Spleen (tissue), 7 donors: Measurements from ENCODE around the gene SYDE1.

Source experiments
- POLR2A ChIP-seq, 3 donors: fragments of 450-650 bp; IDR thresholded peaks; one replicate each; pipeline ENCODE4 v1.5.1; 2017; ENCODE audit warnings: antibody characterized with exemption in 3 of 3, mild to moderate bottlenecking in 1 of 3
- POLR2AphosphoS5 ChIP-seq, 3 donors: sonication (generic); formaldehyde crosslinking; IDR thresholded peaks; one replicate each; pipeline ENCODE4 v1.5.1; 2017; ENCODE audit warnings: antibody characterized with exemption in 3 of 3
- TF ChIP-seq, protein P1 (sequence below), 11 experiments: fragments of 200-600 bp in 7 of 11; fragments of 450-650 bp in 4 of 11; sonication (generic) in 4 of 11; IDR thresholded peaks in 8 of 11; conservative IDR thresholded peaks in 3 of 11; 1 replicate in 7 of 11; 2 replicates in 4 of 11; pipeline versions ENCODE4 v1.4.0 to v1.8.0; 2016 to 2021; ENCODE audit warnings: antibody characterized with exemption in 11 of 11, inconsistent platforms in 4 of 11, mild to moderate bottlenecking in 1 of 11
- donor health status: DM: no; HTN: no; CAD: no; lungs with moderate emphysema.
- donor health status: DM: no; HTN: no; CAD: no.
- donor health status: DM: no; HTN: no; CAD: no.

DNA sequence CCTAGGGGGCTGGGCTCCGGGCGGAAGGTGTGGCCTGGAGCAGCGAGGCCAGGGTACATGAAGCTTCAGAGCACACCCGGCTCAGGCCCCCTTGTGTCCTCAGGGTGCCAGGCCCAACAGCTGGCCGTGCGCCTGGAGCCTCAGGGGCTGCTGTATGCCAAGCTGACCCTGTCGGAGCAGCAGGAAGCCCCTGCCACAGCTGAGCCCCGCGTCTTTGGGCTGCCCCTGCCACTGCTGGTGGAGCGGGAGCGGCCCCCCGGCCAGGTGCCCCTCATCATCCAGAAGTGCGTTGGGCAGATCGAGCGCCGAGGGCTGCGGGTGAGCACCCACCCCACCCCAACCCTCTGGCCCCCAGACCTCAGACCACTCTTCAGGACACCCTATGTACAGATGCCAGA, 3.2 kb downstream of the SYDE1 start:
- TF ChIP-seq, protein P1, sequence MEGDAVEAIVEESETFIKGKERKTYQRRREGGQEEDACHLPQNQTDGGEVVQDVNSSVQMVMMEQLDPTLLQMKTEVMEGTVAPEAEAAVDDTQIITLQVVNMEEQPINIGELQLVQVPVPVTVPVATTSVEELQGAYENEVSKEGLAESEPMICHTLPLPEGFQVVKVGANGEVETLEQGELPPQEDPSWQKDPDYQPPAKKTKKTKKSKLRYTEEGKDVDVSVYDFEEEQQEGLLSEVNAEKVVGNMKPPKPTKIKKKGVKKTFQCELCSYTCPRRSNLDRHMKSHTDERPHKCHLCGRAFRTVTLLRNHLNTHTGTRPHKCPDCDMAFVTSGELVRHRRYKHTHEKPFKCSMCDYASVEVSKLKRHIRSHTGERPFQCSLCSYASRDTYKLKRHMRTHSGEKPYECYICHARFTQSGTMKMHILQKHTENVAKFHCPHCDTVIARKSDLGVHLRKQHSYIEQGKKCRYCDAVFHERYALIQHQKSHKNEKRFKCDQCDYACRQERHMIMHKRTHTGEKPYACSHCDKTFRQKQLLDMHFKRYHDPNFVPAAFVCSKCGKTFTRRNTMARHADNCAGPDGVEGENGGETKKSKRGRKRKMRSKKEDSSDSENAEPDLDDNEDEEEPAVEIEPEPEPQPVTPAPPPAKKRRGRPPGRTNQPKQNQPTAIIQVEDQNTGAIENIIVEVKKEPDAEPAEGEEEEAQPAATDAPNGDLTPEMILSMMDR (IDR thresholded peaks at IDR 0.05 in 8 of 11, conservative IDR thresholded peaks at IDR 0.05 in 3 of 11), result no peak
- TF ChIP-seq POLR2A (IDR thresholded peaks at IDR 0.05), result no peak
- no peak for TF ChIP-seq POLR2AphosphoS5 (IDR thresholded peaks at IDR 0.05)
